Thymus (tissue), 11 donors: ENCODE results near the gene FHIT. TPM values are rescaled to one million over a fixed set of nuclear protein-coding genes. Genes with fewer than 3 reads are reported as not detected.

Experiments
- DNase-seq, 9 donors: peaks; one replicate each; pipeline ENCODE4 v3.0.0-alpha.2; 2013; ENCODE audit warnings: low spot score in 9 of 9, low read depth in 6 of 9, missing footprints in 1 of 9
- H3K27ac ChIP-seq, 2 donors: one replicate each; pipeline ENCODE4 v1.5.1; 2013; ENCODE audit warnings: control low read depth in 1 of 2, low read depth in 1 of 2, low read length in 1 of 2, mild to moderate bottlenecking in 1 of 2, moderate library complexity in 1 of 2
- H3K27me3 ChIP-seq, 2 donors: one replicate each; pipeline ENCODE4 v1.5.1; 2013; ENCODE audit warnings: low read length in 1 of 2; ENCODE audit not compliant: control insufficient read depth in 2 of 2, insufficient read depth in 1 of 2
- H3K36me3 ChIP-seq, 2 donors: one replicate each; pipeline ENCODE4 v1.5.1; 2013; ENCODE audit warnings: low read length in 1 of 2, mild to moderate bottlenecking in 1 of 2, moderate library complexity in 1 of 2; ENCODE audit not compliant: control insufficient read depth in 2 of 2, insufficient read depth in 2 of 2
- H3K4me1 ChIP-seq, 2 donors: one replicate each; pipeline ENCODE4 v1.5.1; 2013; ENCODE audit warnings: low read length in 2 of 2; ENCODE audit not compliant: control insufficient read depth in 2 of 2, insufficient read depth in 2 of 2
- H3K4me3 ChIP-seq, 2 donors: one replicate each; pipeline ENCODE4 v1.5.1; 2013; ENCODE audit warnings: low read length in 2 of 2, control low read depth in 1 of 2, mild to moderate bottlenecking in 1 of 2
- H3K9me3 ChIP-seq, 2 donors: one replicate each; pipeline ENCODE4 v1.5.1; 2013; ENCODE audit warnings: low read length in 1 of 2, mild to moderate bottlenecking in 1 of 2; ENCODE audit not compliant: control insufficient read depth in 2 of 2, insufficient read depth in 1 of 2
- WGBS: extraction: QIAGEN DNeasy Blood & Tissue Kit; methylation state at CpG from one replicate; pipeline ENCODE4 v1.1.7; 2013; 5-methylcytosine and 5-hydroxymethylcytosine counted together
- polyA plus RNA-seq: library from polyadenylated mRNA; stranded (reverse); fragments of 200-250 nt; gene quantifications from one replicate; pipeline ENCODE4 v1.2.3, GENCODE V29; 2013
- total RNA-seq: library from RNA; stranded (reverse); fragments of 120-200 nt; gene quantifications from one replicate; pipeline ENCODE4 v1.2.4, GENCODE V29; 2013
- donor health status: healthy.

Gene FHIT
- total and polyA plus RNA-seq, 2 donors, result 9.2 to 13.2 TPM

DNA sequence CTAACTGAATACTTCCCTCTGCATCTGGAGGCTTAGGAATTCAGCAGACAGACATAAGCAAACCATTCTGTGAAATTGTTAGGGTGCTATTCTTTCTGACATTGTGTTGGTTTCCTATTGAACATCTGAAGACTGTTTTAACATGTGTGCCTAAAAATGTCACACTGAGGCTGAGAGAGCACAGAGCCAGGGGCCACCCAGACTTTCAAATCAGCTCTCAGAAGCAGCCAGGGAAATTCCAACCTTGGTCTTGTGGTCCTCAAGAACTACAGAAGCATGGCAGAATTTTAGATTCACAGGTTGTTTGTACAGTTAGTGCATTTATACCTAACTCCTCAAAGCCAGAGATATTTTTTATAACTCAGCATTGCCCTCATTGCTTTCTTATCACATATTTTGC lies 1272.3 kb downstream of the FHIT start:
- Histone ChIP-seq H3K36me3 (no peaks in the 10 kb centered on the region), H3K4me3 (no peak overlapping the region), H3K27me3 (no peaks in the 10 kb centered on the region), H3K4me1 (peaks cover 8 to 21% of the 10 kb centered on the region in 2 donors), H3K9me3 (no peaks in the 10 kb centered on the region), H3K27ac (peak overlapping the region in 1 of 2 donors; percentile 61)
- no peak for DNase-seq

DNA sequence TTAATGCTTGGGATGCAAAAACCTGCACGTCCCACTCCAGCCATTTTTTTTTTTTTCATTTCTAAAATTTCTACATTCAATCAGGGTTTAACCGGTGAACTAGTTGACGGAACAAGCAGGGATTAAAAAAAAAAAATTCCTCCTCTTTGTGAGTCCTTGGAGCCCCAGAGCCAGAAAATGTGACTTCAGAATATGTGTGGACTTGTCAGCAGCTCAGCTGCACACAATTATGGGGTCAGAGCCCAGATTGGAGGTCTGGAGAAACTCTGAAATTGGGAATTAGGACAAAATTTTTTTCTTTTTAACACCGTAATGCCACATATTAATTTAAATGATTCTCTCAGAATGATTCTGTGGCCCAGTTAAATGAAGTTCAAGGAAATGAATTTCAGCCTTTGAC lies 1280.5 kb downstream of the FHIT start:
- Histone ChIP-seq H3K27me3 (no peaks in the 10 kb centered on the region), H3K36me3 (peaks cover 0 to 3% of the 10 kb centered on the region in 2 donors), H3K4me3 (no peak overlapping the region), H3K4me1 (no peaks in the 10 kb centered on the region), H3K9me3 (no peaks in the 10 kb centered on the region), H3K27ac (no peak overlapping the region)
- no peak for DNase-seq
- WGBS, result 97% methylated on average over 4 of the region's 4 CpGs

DNA sequence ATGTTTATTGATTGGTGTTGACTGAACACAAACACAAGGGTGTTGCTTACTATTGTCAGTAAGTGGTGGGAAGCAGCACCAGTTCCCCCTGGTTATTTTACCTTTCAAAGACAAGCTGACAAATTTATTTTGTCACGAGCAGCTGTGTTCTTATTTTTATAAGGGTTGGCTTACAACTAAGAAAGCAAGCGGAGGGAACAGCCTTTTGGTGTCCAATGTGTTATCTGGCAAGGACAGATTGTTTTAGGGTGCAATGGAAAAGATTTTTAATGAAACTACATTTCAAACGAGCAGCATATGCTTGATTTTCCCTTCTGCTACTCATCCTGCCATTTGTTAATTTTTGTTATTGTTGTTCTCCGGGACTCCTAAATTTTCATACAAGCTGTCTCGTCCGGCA lies 1280.9 kb downstream of the FHIT start:
- Histone ChIP-seq H3K9me3 (no peaks in the 10 kb centered on the region), H3K27me3 (no peaks in the 10 kb centered on the region), H3K27ac (no peak overlapping the region), H3K36me3 (peaks cover 0 to 3% of the 10 kb centered on the region in 2 donors), H3K4me1 (no peaks in the 10 kb centered on the region), H3K4me3 (no peak overlapping the region)
- WGBS, result 95% methylated on average over 6 of the region's 6 CpGs
- DNase-seq, result no peak

DNA sequence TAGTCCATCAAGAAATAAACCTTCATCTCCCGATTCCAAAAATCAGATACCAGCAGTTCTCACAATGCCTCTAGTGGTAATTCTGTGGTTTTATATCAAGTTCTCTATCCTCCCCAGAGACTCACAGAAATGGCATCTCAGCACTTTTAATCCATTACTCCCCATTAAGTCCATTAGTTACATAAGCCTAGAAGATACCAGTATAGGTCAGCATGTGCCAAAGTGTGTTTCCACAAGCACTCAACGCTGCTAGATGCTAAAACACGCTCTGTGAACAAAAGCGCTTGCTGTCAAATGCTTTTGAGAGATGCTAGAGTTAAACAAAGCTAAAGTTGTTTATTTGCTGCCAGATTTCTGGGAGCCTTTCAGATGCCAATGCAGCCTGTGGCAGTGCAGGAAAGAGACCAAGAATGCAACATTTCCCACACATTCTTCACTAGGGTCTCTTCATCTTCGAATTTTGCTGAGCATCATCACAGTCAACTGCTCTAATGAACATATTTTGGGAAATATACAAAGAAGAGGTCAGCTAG lies 1282.7 kb downstream of the FHIT start:
- no peak overlapping the region for H3K4me3 ChIP-seq
- H3K9me3 ChIP-seq, result no peaks in the 10 kb centered on the region
- no peak overlapping the region for H3K27ac ChIP-seq
- no peak for DNase-seq
- H3K27me3 ChIP-seq, result no peaks in the 10 kb centered on the region
- H3K36me3 ChIP-seq, result peaks cover 0 to 3% of the 10 kb centered on the region in 2 donors
- no peaks in the 10 kb centered on the region for H3K4me1 ChIP-seq
- 95% methylated on average over 5 of the region's 5 CpGs for WGBS

DNA sequence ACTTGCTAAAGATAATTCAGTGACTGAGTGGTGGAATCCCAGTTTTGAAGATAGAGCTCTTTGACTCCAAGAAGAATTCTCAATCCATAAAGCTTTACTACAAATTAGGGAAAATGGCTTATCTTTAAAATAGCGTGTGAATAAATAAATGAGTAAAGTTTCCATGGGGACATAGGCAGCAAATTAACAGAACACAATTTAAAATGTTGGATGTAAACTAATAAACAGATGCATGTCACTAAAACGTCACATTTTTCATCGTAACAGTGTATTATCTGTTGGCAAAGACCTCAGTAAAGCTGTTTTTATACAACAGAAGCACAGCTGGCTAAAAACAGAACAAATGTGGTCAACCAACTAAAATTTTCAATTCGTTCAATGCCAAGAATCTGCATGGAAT lies 1287.6 kb downstream of the FHIT start:
- Histone ChIP-seq H3K4me1 (no peaks in the 10 kb centered on the region), H3K27me3 (no peaks in the 10 kb centered on the region), H3K36me3 (no peaks in the 10 kb centered on the region), H3K9me3 (peaks cover 0 to 4% of the 10 kb centered on the region in 2 donors), H3K27ac (no peak overlapping the region), H3K4me3 (no peak overlapping the region)
- no peak for DNase-seq
- 68% methylated on average over 4 of the region's 4 CpGs for WGBS

DNA sequence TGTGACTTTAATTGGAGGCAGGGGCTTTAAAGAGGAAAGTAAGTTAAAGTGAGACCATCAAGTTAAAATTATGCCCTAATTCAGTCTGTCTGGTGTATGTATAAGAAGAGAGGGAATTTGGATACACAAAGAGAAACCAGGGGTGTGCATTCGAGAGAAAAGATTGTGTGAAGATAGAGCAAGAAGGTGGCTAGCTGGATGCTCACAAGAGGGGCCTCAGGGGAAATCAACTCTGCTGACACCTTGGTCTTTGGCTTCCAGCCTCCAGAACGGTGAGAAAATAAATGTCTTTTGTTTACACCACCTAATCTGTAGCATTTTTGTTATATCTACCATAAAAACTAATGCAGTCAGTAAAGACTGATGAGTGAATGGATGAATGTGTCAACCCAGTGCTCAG lies 1294.1 kb downstream of the FHIT start:
- Histone ChIP-seq H3K27me3 (no peaks in the 10 kb centered on the region), H3K4me3 (no peak overlapping the region), H3K36me3 (peaks cover 0 to 9% of the 10 kb centered on the region in 2 donors), H3K9me3 (peaks cover 0 to 4% of the 10 kb centered on the region in 2 donors), H3K27ac (no peak overlapping the region), H3K4me1 (no peaks in the 10 kb centered on the region)
- 95% methylated on average over 2 of the region's 2 CpGs for WGBS
- DNase-seq, result no peak

DNA sequence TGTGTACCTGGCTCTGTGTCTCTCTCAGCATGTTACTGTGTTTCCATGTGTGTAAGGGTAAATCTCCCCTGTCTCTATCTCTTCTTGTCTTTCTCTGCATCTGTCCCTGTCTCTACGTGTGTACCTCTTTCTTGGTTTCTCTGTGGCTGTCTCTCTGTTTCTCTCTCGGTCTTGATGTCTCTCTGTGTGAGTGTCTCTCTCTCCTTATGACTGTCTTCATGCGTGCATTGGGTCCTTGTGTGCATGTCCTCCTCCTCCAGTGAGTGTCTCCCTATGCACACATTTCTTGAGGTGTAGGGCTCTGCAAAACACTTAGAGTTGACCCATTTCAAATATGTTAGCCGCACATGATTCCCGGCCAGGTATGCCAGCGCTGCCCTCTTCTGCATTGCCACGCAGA lies 1298.1 kb downstream of the FHIT start:
- no peak for DNase-seq
- WGBS, result 98% methylated on average over 7 of the region's 7 CpGs
- Histone ChIP-seq H3K9me3 (no peaks in the 10 kb centered on the region), H3K27ac (no peak overlapping the region), H3K27me3 (no peaks in the 10 kb centered on the region), H3K4me1 (no peaks in the 10 kb centered on the region), H3K36me3 (peaks cover 0 to 9% of the 10 kb centered on the region in 2 donors), H3K4me3 (no peak overlapping the region)

DNA sequence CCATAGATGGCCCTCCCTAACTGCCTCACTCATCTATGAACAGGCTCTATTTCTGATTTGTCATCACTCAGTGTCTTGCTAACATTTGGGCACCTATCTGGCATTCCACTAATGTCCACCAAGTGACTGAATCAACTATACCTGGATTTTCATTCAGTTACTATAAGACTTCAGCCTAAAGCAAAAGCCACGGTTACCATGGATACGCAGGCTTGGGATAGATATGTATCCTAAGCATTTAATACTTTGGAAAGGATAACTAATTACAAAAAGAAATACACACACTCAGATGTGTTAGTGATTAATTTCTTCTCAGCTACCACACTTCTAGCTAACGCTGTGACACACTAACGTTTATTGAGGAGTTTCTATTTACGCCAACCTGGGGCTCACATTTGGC lies 1301.9 kb downstream of the FHIT start:
- H3K27me3 ChIP-seq, result no peaks in the 10 kb centered on the region
- H3K4me3 ChIP-seq, result no peak overlapping the region
- WGBS, result 90% methylated on average over 5 of the region's 5 CpGs
- no peak for DNase-seq
- H3K36me3 ChIP-seq, result peaks cover 0 to 9% of the 10 kb centered on the region in 2 donors
- no peaks in the 10 kb centered on the region for H3K4me1 ChIP-seq
- no peak overlapping the region for H3K27ac ChIP-seq
- no peaks in the 10 kb centered on the region for H3K9me3 ChIP-seq

DNA sequence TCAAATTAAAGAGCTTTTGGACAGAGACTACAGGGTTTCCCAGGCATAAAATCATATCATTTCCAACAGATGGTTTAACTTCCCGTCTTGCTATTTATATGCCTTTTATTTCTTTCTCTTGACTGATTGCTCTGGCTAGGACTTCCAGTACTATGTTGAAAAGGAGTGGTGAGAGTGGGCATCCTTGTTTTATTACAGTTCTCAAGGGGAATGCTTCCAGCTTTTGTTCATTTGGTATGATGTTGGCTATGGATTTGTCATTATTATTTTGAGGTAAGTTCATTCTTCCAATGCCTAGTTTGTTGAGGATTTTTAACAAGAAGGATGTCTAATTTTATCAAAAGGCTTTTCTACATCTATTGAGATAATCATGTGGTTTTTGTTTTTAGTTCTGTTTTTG lies 1304.9 kb downstream of the FHIT start:
- no peak overlapping the region for H3K4me3 ChIP-seq
- WGBS, result 94% methylated on average over 1 of the region's 1 CpG
- DNase-seq, result no peak

DNA sequence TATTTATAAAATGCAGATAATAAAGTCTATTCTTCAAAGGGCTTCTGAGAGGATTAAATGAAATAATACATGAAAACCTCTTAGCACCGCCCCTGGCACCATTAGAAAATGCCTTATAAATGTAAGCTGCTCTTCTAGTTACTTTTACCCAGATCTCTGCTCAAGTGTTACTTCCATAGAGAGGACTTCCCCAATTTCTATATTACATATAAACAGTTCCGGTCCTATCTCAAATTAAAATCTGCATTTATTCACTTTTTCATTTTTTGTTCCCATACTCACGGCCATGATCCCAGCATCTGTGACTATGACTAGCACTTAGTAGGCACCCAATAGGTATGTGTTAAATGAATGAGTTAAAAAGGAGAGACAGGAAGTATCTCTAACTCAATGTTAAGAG lies 1310.5 kb downstream of the FHIT start:
- H3K9me3 ChIP-seq, result no peaks in the 10 kb centered on the region
- H3K27ac ChIP-seq, result no peak overlapping the region
- WGBS, result 64% methylated on average over 3 of the region's 3 CpGs
- H3K4me3 ChIP-seq, result no peak overlapping the region
- H3K36me3 ChIP-seq, result no peaks in the 10 kb centered on the region
- peaks cover 3 to 5% of the 10 kb centered on the region in 2 donors for H3K4me1 ChIP-seq
- no peaks in the 10 kb centered on the region for H3K27me3 ChIP-seq
- DNase-seq, result no peak

More for the DNA sequence above, 1304.9 kb downstream of the FHIT start:
- peaks cover 0 to under 1% of the 10 kb centered on the region in 2 donors for H3K4me1 ChIP-seq
- H3K9me3 ChIP-seq, result no peaks in the 10 kb centered on the region
- H3K27ac ChIP-seq, result no peak overlapping the region
- H3K36me3 ChIP-seq, result no peaks in the 10 kb centered on the region
- H3K27me3 ChIP-seq, result no peaks in the 10 kb centered on the region
